IMR-90 (cell line): Measurements from ENCODE around the gene KIF20B. TPM values are rescaled to one million over a fixed set of nuclear protein-coding genes. Genes with fewer than 3 reads are reported as not detected.

Experiments
- ATAC-seq: fragments of 200-7000 bp; cut with Tn5 transposase; 2 replicates; pipeline ENCODE4 v1.9.1; 2020; ENCODE audit warnings: low read depth, mild to moderate bottlenecking, moderate library complexity
- BruUV-seq: library from RNA; stranded (reverse); fragments of 400-500 nt; replicated peaks from 2 replicates; lab custom pipeline; 2021; lab: Mats Ljungman, UMichigan
- CTCF ChIA-PET: fragments of 300-600 bp; formaldehyde crosslinking; extraction: SDS; loops from one replicate; lab custom pipeline; 2021; ENCODE audit warnings: antibody characterized with exemption; lab: Yijun Ruan, JAX
- POLR2A ChIA-PET: fragments of 300-600 bp; sonication (Branson Sonifier 250); formaldehyde crosslinking; loops from one replicate; lab custom pipeline; 2022; ENCODE audit warnings: antibody characterized with exemption; ENCODE audit not compliant: unreplicated experiment; lab: Charles Lee
- DNase-seq: peaks from one replicate; pipeline ENCODE4 v3.0.0; 2013
- H2AFZ ChIP-seq: replicated peaks from 2 replicates; pipeline ENCODE3; 2013; ENCODE audit warnings: low read length, mild to moderate bottlenecking; ENCODE audit not compliant: poor library complexity
- H2AK5ac ChIP-seq: 2 replicates; pipeline ENCODE4 v1.6.1; 2013; ENCODE audit warnings: low read depth, low read length, inconsistent platforms
- H2AK9ac ChIP-seq: replicated peaks from 2 replicates; pipeline ENCODE3; 2013; ENCODE audit warnings: mild to moderate bottlenecking, low read depth, low read length, moderate library complexity; ENCODE audit not compliant: poor library complexity
- H2BK120ac ChIP-seq: 2 replicates; pipeline ENCODE4 v1.6.1; 2013; ENCODE audit warnings: low read depth, low read length, inconsistent platforms
- H2BK15ac ChIP-seq: 3 replicates; pipeline ENCODE4 v1.6.1; 2013; ENCODE audit warnings: low read depth, low read length, inconsistent platforms
- H2BK20ac ChIP-seq: 2 replicates; pipeline ENCODE4 v1.6.1; 2013; ENCODE audit warnings: low read depth, mild to moderate bottlenecking, inconsistent platforms, low read length, moderate library complexity
- H2BK5ac ChIP-seq: 2 replicates; pipeline ENCODE4 v1.6.1; 2013; ENCODE audit warnings: mild to moderate bottlenecking, low read depth, low read length, inconsistent platforms; ENCODE audit not compliant: poor library complexity, severe bottlenecking
- H3K14ac ChIP-seq: replicated peaks from 2 replicates; pipeline ENCODE4 v1.6.1; 2013; ENCODE audit warnings: low read depth, low read length, inconsistent platforms
- H3K18ac ChIP-seq: 2 replicates; pipeline ENCODE4 v1.6.1; 2013; ENCODE audit warnings: low read depth, low read length, control low read depth
- H3K23ac ChIP-seq: 2 replicates; pipeline ENCODE4 v1.6.1; 2013; ENCODE audit warnings: low read depth, low read length, inconsistent platforms
- H3K27ac ChIP-seq: 2 replicates; pipeline ENCODE4 v1.5.1; 2013; ENCODE audit warnings: mild to moderate bottlenecking, control low read depth, low read length; ENCODE audit not compliant: insufficient read depth
- H3K27me3 ChIP-seq: 2 replicates; pipeline ENCODE4 v1.6.1; 2013; ENCODE audit warnings: low read length; ENCODE audit not compliant: control insufficient read depth, insufficient read depth
- H3K36me3 ChIP-seq: 2 replicates; pipeline ENCODE4 v1.6.1; 2013; ENCODE audit warnings: low read length, mixed read lengths; ENCODE audit not compliant: control insufficient read depth, insufficient read depth
- H3K4ac ChIP-seq: 2 replicates; pipeline ENCODE4 v1.6.1; 2013; ENCODE audit warnings: low read depth, low read length, inconsistent platforms
- H3K4me1 ChIP-seq: 2 replicates; pipeline ENCODE4 v1.6.1; 2013; ENCODE audit warnings: low read length, mixed read lengths; ENCODE audit not compliant: control insufficient read depth, insufficient read depth
- H3K4me2 ChIP-seq: 2 replicates; pipeline ENCODE4 v1.6.1; 2013; ENCODE audit warnings: low read depth, mild to moderate bottlenecking, control low read depth, low read length, moderate library complexity
- H3K4me3 ChIP-seq: 2 replicates; pipeline ENCODE4 v1.5.1; 2013; ENCODE audit warnings: low read depth, mild to moderate bottlenecking, control low read depth, low read length, moderate library complexity; ENCODE audit not compliant: insufficient read depth
- H3K56ac ChIP-seq: 2 replicates; pipeline ENCODE4 v1.6.1; 2013; ENCODE audit warnings: low read length, inconsistent platforms; ENCODE audit not compliant: insufficient read depth; ENCODE audit errors: extremely low read depth
- H3K79me1 ChIP-seq, 2 experiments: 2 replicates each; pipeline ENCODE4 v1.6.1; 2013; ENCODE audit warnings: low read length in 2 of 2, inconsistent platforms in 1 of 2, low read depth in 1 of 2
- H3K9ac ChIP-seq: 2 replicates; pipeline ENCODE4 v1.6.1; 2013; ENCODE audit warnings: low read depth, low read length, control low read depth
- H3K9me1 ChIP-seq: 2 replicates; pipeline ENCODE4 v1.6.1; 2013; ENCODE audit warnings: low read length, inconsistent platforms; ENCODE audit not compliant: insufficient read depth
- H3K9me3 ChIP-seq: 2 replicates; pipeline ENCODE4 v1.6.1; 2013; ENCODE audit warnings: low read length; ENCODE audit not compliant: control insufficient read depth, insufficient read depth
- H4K20me1 ChIP-seq: 2 replicates; pipeline ENCODE4 v1.6.1; 2013; ENCODE audit warnings: low read length, inconsistent platforms; ENCODE audit not compliant: insufficient read depth
- H4K5ac ChIP-seq: 2 replicates; pipeline ENCODE4 v1.6.1; 2013; ENCODE audit warnings: mild to moderate bottlenecking, low read depth, low read length, control low read depth
- H4K8ac ChIP-seq, 2 experiments: 2 replicates each; pipeline ENCODE4 v1.6.1; 2013; ENCODE audit warnings: low read depth in 2 of 2, low read length in 2 of 2, control low read depth in 1 of 2, inconsistent platforms in 1 of 2
- H4K91ac ChIP-seq: 2 replicates; pipeline ENCODE4 v1.6.1; 2013; ENCODE audit warnings: low read depth, low read length, inconsistent platforms; ENCODE audit not compliant: insufficient read depth
- BHLHE40 ChIP-seq: fragments of 150-350 bp; IDR thresholded peaks from 2 replicates; pipeline ENCODE4 v1.6.1; 2016; ENCODE audit warnings: mild to moderate bottlenecking, low read depth, low read length
- CEBPB ChIP-seq: IDR thresholded peaks from 2 replicates; pipeline ENCODE4 v1.6.1; 2012; ENCODE audit warnings: low read depth, low read length, improper control_type of control experiment
- CHD1 ChIP-seq: IDR thresholded peaks from 2 replicates; pipeline ENCODE4 v1.6.1; 2012; ENCODE audit warnings: low read depth, low read length, improper control_type of control experiment
- ELK1 ChIP-seq: fragments of 150-350 bp; IDR thresholded peaks from 2 replicates; pipeline ENCODE4 v1.6.1; 2016; ENCODE audit warnings: low read depth, mild to moderate bottlenecking, low read length, moderate library complexity, borderline replicate concordance
- FOS ChIP-seq: fragments of 150-350 bp; IDR thresholded peaks from 2 replicates; pipeline ENCODE4 v1.6.1; 2016; ENCODE audit warnings: low read depth, low read length
- MAFK ChIP-seq: IDR thresholded peaks from 2 replicates; pipeline ENCODE4 v1.6.1; 2012; ENCODE audit warnings: low read depth, low read length, improper control_type of control experiment
- MAZ ChIP-seq: IDR thresholded peaks from 2 replicates; pipeline ENCODE4 v1.6.1; 2012; ENCODE audit warnings: low read depth, mild to moderate bottlenecking, low read length, improper control_type of control experiment, moderate library complexity, borderline replicate concordance
- MXI1 ChIP-seq: IDR thresholded peaks from 2 replicates; pipeline ENCODE4 v1.6.1; 2012; ENCODE audit warnings: low read depth, mild to moderate bottlenecking, low read length, moderate library complexity, borderline replicate concordance
- NFE2L2 ChIP-seq: fragments of 150-350 bp; IDR thresholded peaks from 2 replicates; pipeline ENCODE4 v1.6.1; 2016; ENCODE audit warnings: low read depth, mild to moderate bottlenecking, low read length
- POLR2A ChIP-seq: IDR thresholded peaks from 2 replicates; pipeline ENCODE4 v1.6.1; 2012; ENCODE audit warnings: mild to moderate bottlenecking, low read depth, low read length
- RAD21 ChIP-seq: IDR thresholded peaks from 2 replicates; pipeline ENCODE4 v1.6.1; 2012; ENCODE audit warnings: low read length, improper control_type of control experiment
- RCOR1 ChIP-seq: IDR thresholded peaks from 2 replicates; pipeline ENCODE4 v1.6.1; 2012; ENCODE audit warnings: mild to moderate bottlenecking, low read length, improper control_type of control experiment; ENCODE audit not compliant: insufficient replicate concordance
- RFX5 ChIP-seq: IDR thresholded peaks from 2 replicates; pipeline ENCODE4 v1.8.0; 2012; ENCODE audit warnings: low read depth, mild to moderate bottlenecking, low read length, moderate library complexity
- SMC3 ChIP-seq: fragments of 150-350 bp; IDR thresholded peaks from 2 replicates; pipeline ENCODE4 v1.6.1; 2016; ENCODE audit warnings: low read depth, mild to moderate bottlenecking, antibody characterized with exemption, low read length, moderate library complexity
- WGBS, 2 experiments: methylation state at CpG; one replicate each; pipeline versions ENCODE4 v1.1.5 to v1.1.7; 2013; ENCODE audit warnings: missing lambda C conversion rate in 2 of 2; ENCODE audit not compliant: insufficient read length in 1 of 2; ENCODE audit errors: extremely low coverage in 2 of 2; 5-methylcytosine and 5-hydroxymethylcytosine counted together
- dilution Hi-C: fragments of 300-500 bp; cut with HindIII; formaldehyde crosslinking; loops from one replicate; pipeline ENCODE4 v1.14.3; 2018; ENCODE audit warnings: low sequenced_read_pairs; ENCODE audit not compliant: unreplicated experiment
- in situ Hi-C: fragments of 300-500 bp; cut with MboI; formaldehyde crosslinking; loops from 3 replicates; pipeline ENCODE4 v1.14.3; 2019; ENCODE audit warnings: low sequenced_read_pairs, inconsistent platforms, mixed read lengths
- intact Hi-C: fragments of 100-400 bp; cut with micrococcal nuclease; formaldehyde crosslinking; loops from 2 replicates; pipeline ENCODE4 v1.10.0; 2022
- polyA plus RNA-seq, 3 experiments: library from polyadenylated mRNA; depleted of rRNA; stranded (reverse); fragments of >200 nt; gene quantifications; 2 replicates each; pipeline ENCODE4 v1.2.3, GENCODE V29; 2012; ENCODE audit warnings: low replicate concordance in 1 of 3
- total RNA-seq: library from RNA; depleted of rRNA; stranded (reverse); fragments of >200 nt; gene quantifications from 2 replicates; pipeline ENCODE4 v1.2.3, GENCODE V29; 2012
- TF ChIP-seq, protein P1 (sequence below): conservative IDR thresholded peaks from 2 replicates; pipeline ENCODE4 v1.5.1; 2012; ENCODE audit warnings: mild to moderate bottlenecking, low read depth, low read length, improper control_type of control experiment
- TF ChIP-seq, protein P2 (sequence below): fragments of 150-350 bp; IDR thresholded peaks from 2 replicates; pipeline ENCODE4 v1.6.1; 2017; ENCODE audit warnings: mild to moderate bottlenecking, antibody characterized with exemption, low read length, low read depth

Gene KIF20B
- total and polyA plus RNA-seq, 2 of the 4 experiments (the other 2 are of a cell fraction), result 3.1 to 23.5 TPM

GRCh38 chr10:89702121-89702480, 711 bp downstream of the KIF20B start:
- CTCF ChIA-PET, result interaction anchor here (1.0 kb wide), 1 partner anchor 11 kb away, joined by 3 read pairs; no protein-coding TSS in a partner anchor
- no CpG with 5 or more reads among the region's 7 CpGs for WGBS, 2 experiments
- no peak for TF ChIP-seq CEBPB
- no peak for TF ChIP-seq RAD21
- no peak for TF ChIP-seq CHD1
- no peak for TF ChIP-seq NFE2L2
- no peak for TF ChIP-seq POLR2A
- no peak for TF ChIP-seq RCOR1
- TF ChIP-seq, protein P1, sequence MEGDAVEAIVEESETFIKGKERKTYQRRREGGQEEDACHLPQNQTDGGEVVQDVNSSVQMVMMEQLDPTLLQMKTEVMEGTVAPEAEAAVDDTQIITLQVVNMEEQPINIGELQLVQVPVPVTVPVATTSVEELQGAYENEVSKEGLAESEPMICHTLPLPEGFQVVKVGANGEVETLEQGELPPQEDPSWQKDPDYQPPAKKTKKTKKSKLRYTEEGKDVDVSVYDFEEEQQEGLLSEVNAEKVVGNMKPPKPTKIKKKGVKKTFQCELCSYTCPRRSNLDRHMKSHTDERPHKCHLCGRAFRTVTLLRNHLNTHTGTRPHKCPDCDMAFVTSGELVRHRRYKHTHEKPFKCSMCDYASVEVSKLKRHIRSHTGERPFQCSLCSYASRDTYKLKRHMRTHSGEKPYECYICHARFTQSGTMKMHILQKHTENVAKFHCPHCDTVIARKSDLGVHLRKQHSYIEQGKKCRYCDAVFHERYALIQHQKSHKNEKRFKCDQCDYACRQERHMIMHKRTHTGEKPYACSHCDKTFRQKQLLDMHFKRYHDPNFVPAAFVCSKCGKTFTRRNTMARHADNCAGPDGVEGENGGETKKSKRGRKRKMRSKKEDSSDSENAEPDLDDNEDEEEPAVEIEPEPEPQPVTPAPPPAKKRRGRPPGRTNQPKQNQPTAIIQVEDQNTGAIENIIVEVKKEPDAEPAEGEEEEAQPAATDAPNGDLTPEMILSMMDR, result no peak
- TF ChIP-seq, protein P2, sequence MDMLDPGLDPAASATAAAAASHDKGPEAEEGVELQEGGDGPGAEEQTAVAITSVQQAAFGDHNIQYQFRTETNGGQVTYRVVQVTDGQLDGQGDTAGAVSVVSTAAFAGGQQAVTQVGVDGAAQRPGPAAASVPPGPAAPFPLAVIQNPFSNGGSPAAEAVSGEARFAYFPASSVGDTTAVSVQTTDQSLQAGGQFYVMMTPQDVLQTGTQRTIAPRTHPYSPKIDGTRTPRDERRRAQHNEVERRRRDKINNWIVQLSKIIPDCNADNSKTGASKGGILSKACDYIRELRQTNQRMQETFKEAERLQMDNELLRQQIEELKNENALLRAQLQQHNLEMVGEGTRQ, result no peak
- no peak for TF ChIP-seq MXI1
- no peak for TF ChIP-seq FOS
- no peak for TF ChIP-seq MAFK
- no peak for TF ChIP-seq RFX5
- no peak for TF ChIP-seq BHLHE40
- no peak for TF ChIP-seq ELK1
- no peak for TF ChIP-seq SMC3
- no peak for TF ChIP-seq MAZ
- Histone ChIP-seq H3K23ac (peak overlapping the region; percentile 20), H4K5ac (no peak overlapping the region), H3K18ac (no peak overlapping the region), H3K4ac (peak overlapping the region; percentile 3), H3K27me3 (no peaks in the 10 kb centered on the region), H2BK120ac (no peak overlapping the region), H3K9me1 (0 out of 2 replicates have a peak, but pooled peaks cover 2% of the 10 kb centered on the region), H4K8ac (peak overlapping the region in 1 of 2 experiments; percentile 91; a peak in 1 of 4 replicates), H2BK20ac (no peak overlapping the region), H3K9me3 (no peaks in the 10 kb centered on the region), H3K9ac (peak overlapping the region; percentile 7), H2BK5ac (peak overlapping the region; percentile 31), H3K14ac (0 out of 2 replicates have a peak overlapping the region, but pooled peaks have one; percentile 17), H2AFZ (peak overlapping the region; percentile 83), H3K4me1 (peaks cover 2% of the 10 kb centered on the region; the same call in 1 of the 2 replicates), H3K79me1 (peaks cover 5 to 11% of the 10 kb centered on the region in 2 experiments; a peak in 3 of 4 replicates), H3K56ac (peak overlapping the region; percentile 75; the same call in 1 of the 2 replicates), H3K4me2 (peak overlapping the region; percentile 56), H3K27ac (peak overlapping the region; percentile 36; the same call in 1 of the 2 replicates), H3K4me3 (peak overlapping the region; percentile 53), H2AK5ac (peak overlapping the region; percentile 13; the same call in 1 of the 2 replicates), H3K36me3 (no peaks in the 10 kb centered on the region), H4K20me1 (no peaks in the 10 kb centered on the region), H2BK15ac (no peak overlapping the region), H4K91ac (peak overlapping the region; percentile 39; the same call in 1 of the 2 replicates), H2AK9ac (peak overlapping the region; percentile 67)
- POLR2A ChIA-PET, result no interaction called here
- TSS peak; percentile 66 for BruUV-seq
- intact Hi-C loops (loop anchor here (5.0 kb wide), 2 partner anchors 45 to 185 kb away; no protein-coding TSS in a partner anchor), dilution Hi-C loops (no loop called here), in situ Hi-C loops (no loop called here)
- DNase-seq (peak; percentile 5), ATAC-seq (no peak)
